ENCODE data around the gene CLVS2. TPM values are rescaled to one million over a fixed set of nuclear protein-coding genes. Genes with fewer than 3 reads are reported as not detected.

CLVS2 gene
- total and polyA plus RNA-seq, 12 donors = 0.07 to 2.0 (median 0.63) TPM; not detected in 4

- H3K27me3 ChIP-seq = no peaks in the 10 kb centered on the region
- H3K4me3 ChIP-seq = no peak overlapping the region
- no peaks in the 10 kb centered on the region for H3K4me1 ChIP-seq (replicated peaks in 1 of 2)
- 0 to 26% (median 22%) methylated on average over 1 of the region's 1 CpG for WGBS, 4 donors
- no peak for TF ChIP-seq POLR2A (IDR thresholded peaks at IDR 0.05)
- no peak for TF ChIP-seq CTCF (IDR thresholded peaks at IDR 0.05)
- H3K27ac ChIP-seq = no peak overlapping the region
- intact Hi-C loops (cut with DNase I) = no loop called here
- H3K9me3 ChIP-seq (replicated peaks in 1 of 3) = no peaks in the 10 kb centered on the region
- no peaks in the 10 kb centered on the region for H3K36me3 ChIP-seq (replicated peaks in 1 of 2)
- no peak for DNase-seq
Measured at GRCh38 chr6:123055256-123055655, 59.2 kb downstream of the CLVS2 start.

GRCh38 chr6:123062670-123063069, 66.6 kb downstream of the CLVS2 start:
- no peaks in the 10 kb centered on the region for H3K27me3 ChIP-seq
- no peaks in the 10 kb centered on the region for H3K36me3 ChIP-seq (replicated peaks in 1 of 2)
- H3K4me3 ChIP-seq = no peak overlapping the region
- no peak for DNase-seq
- intact Hi-C loops (cut with DNase I) = no loop called here
- TF ChIP-seq POLR2A (IDR thresholded peaks at IDR 0.05) (no peak), CTCF (IDR thresholded peaks at IDR 0.05) (no peak)
- no peak overlapping the region for H3K27ac ChIP-seq
- no peaks in the 10 kb centered on the region for H3K4me1 ChIP-seq (replicated peaks in 1 of 2)
- H3K9me3 ChIP-seq (replicated peaks in 1 of 3) = no peaks in the 10 kb centered on the region
- 30 to 48% (median 39%) methylated on average over 1 of the region's 1 CpG for WGBS, 4 donors

- no peak overlapping the region for H3K27ac ChIP-seq
- 34 to 39% (median 38%) methylated on average over 2 of the region's 2 CpGs for WGBS, 4 donors
- no peak for DNase-seq
- H3K36me3 ChIP-seq (replicated peaks in 1 of 2) = no peaks in the 10 kb centered on the region
- intact Hi-C loops (cut with DNase I) = no loop called here
- no peak overlapping the region for H3K4me3 ChIP-seq
- H3K4me1 ChIP-seq (replicated peaks in 1 of 2) = no peaks in the 10 kb centered on the region
- TF ChIP-seq POLR2A (IDR thresholded peaks at IDR 0.05) = no peak
- no peak for TF ChIP-seq CTCF (IDR thresholded peaks at IDR 0.05)
- no peaks in the 10 kb centered on the region for H3K9me3 ChIP-seq (replicated peaks in 1 of 3)
- H3K27me3 ChIP-seq = no peaks in the 10 kb centered on the region
Measured at GRCh38 chr6:123064038-123064437, 68.0 kb downstream of the CLVS2 start.

GRCh38 chr6:123074616-123075015, 78.6 kb downstream of the CLVS2 start:
- Histone ChIP-seq H3K9me3 (replicated peaks in 1 of 3) (no peaks in the 10 kb centered on the region), H3K36me3 (replicated peaks in 1 of 2) (no peaks in the 10 kb centered on the region), H3K4me1 (replicated peaks in 1 of 2) (no peaks in the 10 kb centered on the region), H3K4me3 (no peak overlapping the region), H3K27me3 (no peaks in the 10 kb centered on the region), H3K27ac (no peak overlapping the region)
- 82 to 85% (median 82%) methylated on average over 2 of the region's 2 CpGs for WGBS, 4 donors
- TF ChIP-seq POLR2A (IDR thresholded peaks at IDR 0.05) (no peak), CTCF (IDR thresholded peaks at IDR 0.05) (no peak)
- no peak for DNase-seq
- intact Hi-C loops (cut with DNase I) = no loop called here

Measured in adrenal gland (tissue), 12 donors.